HEK293T (cell line): Measurements from ENCODE around the gene ZNF69.

Experiments
- ARNT ChIP-seq: fragments of 450-650 bp; IDR thresholded peaks from 2 replicates; pipeline ENCODE4 v1.6.1; 2017; ENCODE audit warnings: mild to moderate bottlenecking
- BHLHE40 ChIP-seq: fragments of 450-650 bp; IDR thresholded peaks from 2 replicates; pipeline ENCODE4 v1.6.1; 2016; ENCODE audit warnings: mild to moderate bottlenecking, moderate library complexity, borderline replicate concordance
- CTBP1 ChIP-seq: fragments of 450-650 bp; IDR thresholded peaks from 2 replicates; pipeline ENCODE4 v1.6.1; 2016; ENCODE audit warnings: borderline replicate concordance
- ELF4 ChIP-seq: fragments of 450-650 bp; IDR thresholded peaks from 2 replicates; pipeline ENCODE4 v1.6.1; 2017; ENCODE audit warnings: antibody characterized with exemption
- FOXK2 ChIP-seq: fragments of 450-650 bp; IDR thresholded peaks from 2 replicates; pipeline ENCODE4 v1.6.1; 2016; ENCODE audit warnings: mild to moderate bottlenecking
- FOXM1 ChIP-seq: fragments of 450-650 bp; IDR thresholded peaks from 2 replicates; pipeline ENCODE4 v1.6.1; 2017; ENCODE audit warnings: mild to moderate bottlenecking, borderline replicate concordance
- SP1 ChIP-seq: fragments of 450-650 bp; IDR thresholded peaks from 2 replicates; pipeline ENCODE4 v1.6.1; 2017
- SUZ12 ChIP-seq: fragments of 450-650 bp; IDR thresholded peaks from 2 replicates; pipeline ENCODE4 v1.6.1; 2016; ENCODE audit warnings: mild to moderate bottlenecking
- TARDBP ChIP-seq: fragments of 450-650 bp; IDR thresholded peaks from 2 replicates; pipeline ENCODE4 v1.6.1; 2016
- ZNF384 ChIP-seq: fragments of 450-650 bp; IDR thresholded peaks from 2 replicates; pipeline ENCODE4 v1.6.1; 2016

DNA sequence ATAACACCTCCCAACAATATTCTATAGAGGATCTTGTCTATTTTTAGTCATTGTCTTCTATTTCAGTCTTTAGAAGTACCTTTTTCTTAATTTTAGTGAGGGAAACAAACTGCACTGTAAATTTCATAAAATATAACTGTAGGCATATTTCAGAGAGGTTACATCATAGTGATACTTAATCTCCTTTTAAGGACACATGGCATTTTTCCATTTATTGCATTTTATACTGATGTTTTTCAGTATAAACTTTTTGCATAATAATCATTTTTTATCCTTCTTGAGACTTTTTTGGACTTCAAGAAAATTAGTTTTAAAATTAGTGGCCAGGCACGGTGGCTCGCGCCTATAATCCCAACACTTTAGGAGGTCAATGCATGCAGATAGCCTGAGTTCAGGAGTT lies 43.9 kb downstream of the ZNF69 start:
- TF ChIP-seq TARDBP (no peak), SUZ12 (no peak), ELF4 (no peak), FOXM1 (no peak), SP1 (no peak), BHLHE40 (no peak), FOXK2 (no peak), ARNT (no peak), CTBP1 (no peak), ZNF384 (no peak)
